DOHH2 (cell line): Measurements from ENCODE around the gene ELP2.
"Not testable (repeated sequence)": the region's sequence is repeated elsewhere in the genome, so short reads cannot be mapped to it uniquely, and the experiment has no call there.

Experiments used
- H3F3A ChIP-seq: fragments of 200-600 bp; sonication (generic), shearing (Covaris generic); 2 replicates; pipeline ENCODE4 v1.6.0; 2016; ENCODE audit warnings: antibody characterized with exemption, mild to moderate bottlenecking; ENCODE audit not compliant: control insufficient read depth, insufficient read depth
- H3K27ac ChIP-seq: fragments of 200-600 bp; sonication (generic); 2 replicates; pipeline ENCODE4 v1.5.1; 2014; ENCODE audit warnings: low read depth, mild to moderate bottlenecking, low read length, moderate library complexity
- H3K27me3 ChIP-seq: fragments of 200-600 bp; sonication (generic); 2 replicates; pipeline ENCODE4 v1.6.1; 2014; ENCODE audit warnings: mild to moderate bottlenecking, low read length, mixed read lengths; ENCODE audit not compliant: control insufficient read depth
- H3K36me3 ChIP-seq: fragments of 200-600 bp; sonication (generic); 2 replicates; pipeline ENCODE4 v1.6.1; 2014; ENCODE audit warnings: mild to moderate bottlenecking, low read length, moderate library complexity, mixed read lengths; ENCODE audit not compliant: control insufficient read depth
- H3K4me1 ChIP-seq: fragments of 200-600 bp; sonication (generic); 2 replicates; pipeline ENCODE4 v1.6.1; 2014; ENCODE audit warnings: mild to moderate bottlenecking, low read length, mixed read lengths; ENCODE audit not compliant: control insufficient read depth
- H3K4me2 ChIP-seq: fragments of 200-600 bp; sonication (generic); 2 replicates; pipeline ENCODE4 v1.6.0; 2014; ENCODE audit warnings: mild to moderate bottlenecking, low read length, moderate library complexity
- H3K4me3 ChIP-seq: fragments of 200-600 bp; sonication (generic); 2 replicates; pipeline ENCODE4 v1.5.1; 2014; ENCODE audit warnings: mild to moderate bottlenecking, low read length, mixed read lengths
- H3K79me2 ChIP-seq: fragments of 200-600 bp; sonication (generic); 2 replicates; pipeline ENCODE4 v1.6.1; 2014; ENCODE audit warnings: mild to moderate bottlenecking, low read length, mixed read lengths; ENCODE audit not compliant: control insufficient read depth
- H3K9me2 ChIP-seq: fragments of 200-600 bp; sonication (generic); replicated peaks from 2 replicates; pipeline ENCODE4 v1.6.1; 2014; ENCODE audit warnings: mild to moderate bottlenecking, low read length, mixed read lengths; ENCODE audit not compliant: control insufficient read depth
- H3K9me3 ChIP-seq: fragments of 200-600 bp; sonication (generic); 2 replicates; pipeline ENCODE4 v1.6.1; 2014; ENCODE audit warnings: antibody characterized with exemption, low read length, mixed read lengths; ENCODE audit not compliant: control insufficient read depth, insufficient read depth
- H4K20me1 ChIP-seq: fragments of 200-600 bp; sonication (generic); 2 replicates; pipeline ENCODE4 v1.6.0; 2014; ENCODE audit warnings: low read depth, mild to moderate bottlenecking, antibody characterized with exemption, low read length, moderate library complexity; ENCODE audit not compliant: control insufficient read depth, insufficient read depth
- CTCF ChIP-seq: fragments of 200-600 bp; sonication (generic); IDR thresholded peaks from one replicate; pipeline ENCODE4 v1.5.1; 2014; ENCODE audit warnings: antibody characterized with exemption, mild to moderate bottlenecking, low read depth, low read length; ENCODE audit not compliant: poor library complexity, severe bottlenecking
- EZH2phosphoT487 ChIP-seq: fragments of 200-600 bp; sonication (generic); IDR thresholded peaks from 2 replicates; pipeline ENCODE4 v1.6.1; 2017; ENCODE audit warnings: borderline replicate concordance, mild to moderate bottlenecking, antibody characterized with exemption, low read length, moderate library complexity, mixed read lengths

The ELP2 gene

GRCh38 chr18:36129300-36130038, at the start of gene ELP2, which contains the start of gene SLC39A6:
ELP2 (plus strand) TSS chr18:36129899; CDS start chr18:36129934, 35 bp downstream.
SLC39A6 (minus strand) TSS chr18:36129340; CDS start chr18:36127007, 2,333 bp downstream.
- peaks cover 13% of the 10 kb centered on the region for H4K20me1 ChIP-seq
- peaks cover 68% of the 10 kb centered on the region for H3K79me2 ChIP-seq
- H3K27ac ChIP-seq, result peak within 1 kb of the TSS; percentile 84
- peak within 1 kb of the TSS; percentile 98 for H3K4me2 ChIP-seq
- no peaks in the 10 kb centered on the region for H3K9me3 ChIP-seq
- no peaks in the 10 kb centered on the region for H3K27me3 ChIP-seq
- no peaks in the 10 kb centered on the region for H3F3A ChIP-seq
- H3K9me2 ChIP-seq, result no peaks in the 10 kb centered on the region
- H3K4me1 ChIP-seq, result peaks cover 33% of the 10 kb centered on the region
- peak within 1 kb of the TSS; percentile 98 for H3K4me3 ChIP-seq
- H3K36me3 ChIP-seq, result peaks cover 36% of the 10 kb centered on the region
- no peak for TF ChIP-seq CTCF
- TF ChIP-seq EZH2phosphoT487, result no peak

GRCh38 chr18:36081118-36081517, 48.6 kb upstream of the ELP2 start:
- not testable (repeated sequence) for H3F3A ChIP-seq, H3K79me2 ChIP-seq, H3K27ac ChIP-seq, H3K4me3 ChIP-seq, H3K36me3 ChIP-seq, H3K4me2 ChIP-seq, H4K20me1 ChIP-seq, H3K9me2 ChIP-seq, H3K27me3 ChIP-seq
- peaks cover 28% of the 10 kb centered on the region; the same call in 1 of the 2 replicates for H3K9me3 ChIP-seq
- peaks cover 11% of the 10 kb centered on the region for H3K4me1 ChIP-seq

- Histone ChIP-seq H3K9me3 (peaks cover 27% of the 10 kb centered on the region; the same call in 1 of the 2 replicates), H3K9me2 (no peaks in the 10 kb centered on the region), H3K79me2 (no peaks in the 10 kb centered on the region), H3K27ac (no peak overlapping the region), H4K20me1 (no peaks in the 10 kb centered on the region), H3K4me1 (peaks cover 24% of the 10 kb centered on the region), H3F3A (0 out of 2 replicates have a peak, but pooled peaks cover 6% of the 10 kb centered on the region), H3K4me3 (no peak overlapping the region), H3K27me3 (peaks cover 6% of the 10 kb centered on the region; the same call in 1 of the 2 replicates), H3K4me2 (peak overlapping the region; percentile 34; the same call in 1 of the 2 replicates), H3K36me3 (no peaks in the 10 kb centered on the region)
- TF ChIP-seq CTCF (no peak), EZH2phosphoT487 (no peak)
Observed at GRCh38 chr18:36083729-36084128, 46.0 kb upstream of the ELP2 start.

GRCh38 chr18:36085195-36085594, 44.5 kb upstream of the ELP2 start:
- Histone ChIP-seq H4K20me1 (no peaks in the 10 kb centered on the region), H3K9me3 (peaks cover 15% of the 10 kb centered on the region; the same call in 1 of the 2 replicates), H3K9me2 (no peaks in the 10 kb centered on the region), H3K79me2 (no peaks in the 10 kb centered on the region), H3K4me2 (no peak overlapping the region), H3K4me1 (peaks cover 24% of the 10 kb centered on the region), H3K27ac (no peak overlapping the region), H3F3A (0 out of 2 replicates have a peak, but pooled peaks cover 6% of the 10 kb centered on the region), H3K36me3 (no peaks in the 10 kb centered on the region), H3K27me3 (peaks cover 6% of the 10 kb centered on the region; the same call in 1 of the 2 replicates), H3K4me3 (no peak overlapping the region)
- TF ChIP-seq CTCF (no peak), EZH2phosphoT487 (no peak)
